ENCODE data around the gene REXO1. TPM values are rescaled to one million over a fixed set of nuclear protein-coding genes. Genes with fewer than 3 reads are reported as not detected.

The REXO1 gene
- total and polyA plus RNA-seq, 2 of the 8 experiments (the other 6 are each of a cell fraction or from before 2014, with no cell fraction given), result 42.4 to 44.3 TPM

DNA sequence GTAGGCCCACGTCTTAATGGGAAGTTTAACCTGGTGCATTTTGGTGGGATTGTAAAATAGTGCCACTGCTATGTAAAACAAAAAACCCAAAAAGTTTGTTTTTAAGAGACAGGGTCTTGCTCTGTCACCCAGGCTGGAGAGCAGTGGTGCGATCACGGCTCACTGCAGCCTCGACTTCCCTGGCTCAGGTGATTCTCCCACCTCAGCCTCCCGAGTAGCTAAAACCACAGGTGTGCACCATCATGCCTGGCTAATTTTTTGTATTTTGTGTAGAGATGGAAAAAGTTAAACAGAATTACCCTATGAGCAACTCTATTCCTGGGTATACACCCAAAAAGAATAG lies 820 bp upstream of the REXO1 start (continued):
- no peak for TF ChIP-seq TEAD4 (IDR thresholded peaks at IDR 0.05; ENCODE audit: low read depth, low read length)
- TF ChIP-seq CBX8 (IDR thresholded peaks at IDR 0.05; ENCODE audit: borderline replicate concordance, low read depth, low read length), result no peak
- no peak for TF ChIP-seq SRF (IDR thresholded peaks at IDR 0.05; ENCODE audit: low read depth, low read length)

Measured in H1 (cell line).